ENCODE measurements around the gene SCT.

Gene SCT

DNA sequence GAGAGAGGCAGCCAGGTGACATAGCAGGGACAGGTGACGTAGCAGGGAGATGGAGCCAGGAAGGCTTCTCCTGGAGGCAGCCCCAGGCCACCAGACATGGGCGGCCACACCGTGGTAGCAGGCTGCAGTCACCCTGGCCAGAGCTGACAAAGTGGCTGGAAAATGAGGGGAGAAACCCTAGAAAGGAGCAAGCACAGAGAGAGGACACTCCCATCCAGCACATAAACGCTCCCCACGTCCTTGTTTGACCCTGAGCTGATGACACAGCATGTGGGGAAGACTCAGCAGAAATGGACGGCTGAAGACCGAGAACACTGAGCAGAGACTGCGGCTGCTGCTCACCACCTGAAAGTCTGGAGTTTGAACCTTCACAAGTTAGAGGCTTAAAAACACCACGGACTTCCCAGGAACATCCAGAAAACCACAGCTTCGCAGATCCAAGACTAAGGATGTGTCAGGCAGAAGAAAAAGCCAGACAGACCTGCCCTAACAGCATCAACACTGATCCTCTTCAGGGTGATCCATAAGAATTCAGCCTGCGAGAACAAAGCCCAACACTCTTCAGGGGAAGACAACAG is 38.8 kb upstream of the SCT start:
- no peak for TF ChIP-seq TCF12 (IDR thresholded peaks at IDR 0.05; ENCODE audit: low read depth)

DNA sequence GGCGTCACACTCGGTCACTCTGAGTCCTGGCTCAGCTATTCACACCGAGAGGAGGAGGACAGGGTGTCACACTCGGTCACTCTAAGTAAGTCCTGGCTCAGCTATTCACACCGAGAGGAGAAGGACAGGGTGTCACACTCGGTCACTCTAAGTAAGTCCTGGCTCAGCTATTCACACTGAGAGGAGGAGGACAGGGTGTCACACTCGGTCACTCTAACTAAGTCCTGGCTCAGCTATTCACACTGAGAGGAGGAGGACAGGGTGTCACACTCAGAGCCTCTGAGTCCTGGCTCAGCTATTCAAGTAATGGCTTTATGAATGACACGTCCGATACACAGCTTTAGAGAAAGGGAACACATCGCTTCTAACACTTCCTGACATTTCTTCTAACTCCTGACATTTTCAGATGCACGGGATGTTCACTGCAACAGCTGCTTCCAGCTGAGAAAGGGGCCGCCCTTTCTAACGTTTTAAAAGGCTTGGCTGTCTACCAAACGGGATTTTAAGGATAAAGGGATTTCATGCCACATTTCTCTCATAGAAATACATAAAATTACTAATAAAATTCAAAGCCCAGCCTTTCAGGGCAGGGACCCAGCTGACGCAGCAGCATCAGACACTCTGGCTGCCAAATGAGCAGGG is 38.2 kb upstream of the SCT start:
- TF ChIP-seq ZBTB7A (IDR thresholded peaks at IDR 0.05; ENCODE audit: low read depth) (no peak), TCF12 (IDR thresholded peaks at IDR 0.05; ENCODE audit: low read depth) (no peak)

DNA sequence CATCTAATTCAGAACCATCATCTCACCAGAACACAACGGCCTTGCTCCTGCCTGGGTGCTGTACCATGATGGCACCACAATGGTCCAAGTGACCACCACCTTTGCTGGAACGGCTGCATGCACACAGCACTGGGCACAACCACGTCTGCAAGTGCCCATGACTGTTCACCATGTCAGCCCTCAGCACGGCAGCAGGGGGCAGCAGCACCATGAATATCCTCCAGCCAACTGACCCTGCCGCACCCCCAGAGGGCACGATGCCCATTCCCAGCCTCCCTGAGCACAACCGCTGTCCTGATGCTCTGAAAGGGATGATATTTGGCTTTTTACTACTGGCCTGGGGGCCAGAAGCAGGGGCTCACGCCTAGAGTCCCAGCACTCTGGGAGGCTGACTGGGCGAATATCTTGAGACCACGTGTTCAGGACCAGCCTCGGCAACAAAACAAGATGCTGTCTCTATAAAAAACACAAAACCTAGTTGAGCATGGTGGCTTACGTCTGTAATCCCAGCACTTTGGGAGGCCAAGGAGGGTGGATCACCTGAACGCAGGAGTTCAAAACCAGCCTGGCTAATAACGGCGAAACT is 35.8 kb upstream of the SCT start:
- TF ChIP-seq RAD21 (IDR thresholded peaks at IDR 0.05; ENCODE audit: low read depth) (peak; percentile 82), TAF1 (IDR thresholded peaks at IDR 0.05; ENCODE audit: low read depth) (no peak)
- TF ChIP-seq, protein P1, sequence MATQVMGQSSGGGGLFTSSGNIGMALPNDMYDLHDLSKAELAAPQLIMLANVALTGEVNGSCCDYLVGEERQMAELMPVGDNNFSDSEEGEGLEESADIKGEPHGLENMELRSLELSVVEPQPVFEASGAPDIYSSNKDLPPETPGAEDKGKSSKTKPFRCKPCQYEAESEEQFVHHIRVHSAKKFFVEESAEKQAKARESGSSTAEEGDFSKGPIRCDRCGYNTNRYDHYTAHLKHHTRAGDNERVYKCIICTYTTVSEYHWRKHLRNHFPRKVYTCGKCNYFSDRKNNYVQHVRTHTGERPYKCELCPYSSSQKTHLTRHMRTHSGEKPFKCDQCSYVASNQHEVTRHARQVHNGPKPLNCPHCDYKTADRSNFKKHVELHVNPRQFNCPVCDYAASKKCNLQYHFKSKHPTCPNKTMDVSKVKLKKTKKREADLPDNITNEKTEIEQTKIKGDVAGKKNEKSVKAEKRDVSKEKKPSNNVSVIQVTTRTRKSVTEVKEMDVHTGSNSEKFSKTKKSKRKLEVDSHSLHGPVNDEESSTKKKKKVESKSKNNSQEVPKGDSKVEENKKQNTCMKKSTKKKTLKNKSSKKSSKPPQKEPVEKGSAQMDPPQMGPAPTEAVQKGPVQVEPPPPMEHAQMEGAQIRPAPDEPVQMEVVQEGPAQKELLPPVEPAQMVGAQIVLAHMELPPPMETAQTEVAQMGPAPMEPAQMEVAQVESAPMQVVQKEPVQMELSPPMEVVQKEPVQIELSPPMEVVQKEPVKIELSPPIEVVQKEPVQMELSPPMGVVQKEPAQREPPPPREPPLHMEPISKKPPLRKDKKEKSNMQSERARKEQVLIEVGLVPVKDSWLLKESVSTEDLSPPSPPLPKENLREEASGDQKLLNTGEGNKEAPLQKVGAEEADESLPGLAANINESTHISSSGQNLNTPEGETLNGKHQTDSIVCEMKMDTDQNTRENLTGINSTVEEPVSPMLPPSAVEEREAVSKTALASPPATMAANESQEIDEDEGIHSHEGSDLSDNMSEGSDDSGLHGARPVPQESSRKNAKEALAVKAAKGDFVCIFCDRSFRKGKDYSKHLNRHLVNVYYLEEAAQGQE (IDR thresholded peaks at IDR 0.05; ENCODE audit: low read depth), result no peak

DNA sequence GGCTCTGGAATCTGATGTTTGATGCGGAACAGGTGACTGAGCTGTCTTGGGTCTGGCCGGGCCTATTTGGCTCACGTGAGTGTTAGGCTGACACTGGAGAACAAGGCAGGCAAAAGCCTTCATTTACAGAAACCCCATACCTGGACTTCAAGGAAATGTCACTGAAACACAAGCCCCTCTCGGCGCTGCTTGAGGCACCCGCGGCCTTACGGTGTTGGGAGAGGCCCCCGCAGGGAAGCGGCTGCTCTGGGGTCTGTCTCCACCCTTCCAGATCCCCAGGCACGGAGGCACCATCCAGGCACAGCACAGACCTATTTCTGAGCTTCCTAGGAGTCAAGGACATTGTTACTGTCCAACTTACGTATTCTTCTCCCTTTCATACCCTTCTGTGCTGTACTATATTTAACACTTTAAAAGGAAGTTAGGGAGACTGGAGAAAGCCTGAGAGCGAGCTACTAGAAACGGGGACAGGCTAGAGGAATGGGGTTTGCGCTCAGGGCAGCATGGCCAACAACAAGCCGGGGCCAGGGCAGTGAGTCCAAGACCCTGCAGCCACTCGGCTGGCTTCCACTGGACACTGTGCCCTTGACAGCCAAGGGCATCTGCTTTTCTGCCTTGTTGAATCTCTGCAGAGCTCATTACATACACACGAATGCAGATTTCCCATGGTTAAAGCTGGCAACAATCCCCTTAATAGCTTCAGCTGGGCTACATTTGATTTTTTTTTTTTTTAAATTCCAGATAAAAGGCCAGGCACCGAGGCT is 33.9 kb upstream of the SCT start:
- TF ChIP-seq EGR1 (IDR thresholded peaks at IDR 0.05) (no peak), TEAD4 (IDR thresholded peaks at IDR 0.05) (no peak), TCF12 (IDR thresholded peaks at IDR 0.05; ENCODE audit: low read depth) (no peak), RAD21 (IDR thresholded peaks at IDR 0.05; ENCODE audit: low read depth) (no peak), CREB1 (IDR thresholded peaks at IDR 0.05; ENCODE audit: low read depth) (no peak), TAF1 (IDR thresholded peaks at IDR 0.05; ENCODE audit: low read depth) (no peak), NFIC (IDR thresholded peaks at IDR 0.05) (no peak), CEBPB (IDR thresholded peaks at IDR 0.05) (no peak), YY1 (IDR thresholded peaks at IDR 0.05; ENCODE audit: low read depth) (no peak), ZBTB7A (IDR thresholded peaks at IDR 0.05; ENCODE audit: low read depth) (no peak)
- TF ChIP-seq, protein P1 (IDR thresholded peaks at IDR 0.05; ENCODE audit: low read depth), result no peak

DNA sequence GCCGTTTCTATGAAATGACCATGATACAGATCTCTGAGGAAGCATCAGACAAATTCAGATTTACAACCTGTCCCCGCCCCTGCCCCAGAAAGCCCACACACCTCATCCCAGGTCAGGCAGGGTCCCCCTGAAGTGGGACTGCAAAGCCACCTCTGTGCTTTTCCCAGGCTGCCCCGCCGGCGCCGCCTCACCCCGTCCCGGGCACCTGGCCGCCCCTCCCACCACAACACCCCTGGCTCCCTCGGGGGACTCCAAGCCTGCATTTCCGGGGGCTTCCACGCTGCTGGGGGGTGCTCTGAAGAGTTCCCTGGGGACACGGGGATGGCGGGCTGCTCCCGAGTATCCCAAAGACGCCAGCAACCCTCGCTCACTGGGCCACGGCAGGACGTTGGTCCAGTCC is 33.3 kb upstream of the SCT start:
- TF ChIP-seq RAD21 (IDR thresholded peaks at IDR 0.05; ENCODE audit: low read depth), result no peak
- no peak for TF ChIP-seq EP300 (IDR thresholded peaks at IDR 0.05; ENCODE audit: borderline replicate concordance)
- TF ChIP-seq, protein P2, sequence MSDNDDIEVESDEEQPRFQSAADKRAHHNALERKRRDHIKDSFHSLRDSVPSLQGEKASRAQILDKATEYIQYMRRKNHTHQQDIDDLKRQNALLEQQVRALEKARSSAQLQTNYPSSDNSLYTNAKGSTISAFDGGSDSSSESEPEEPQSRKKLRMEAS (IDR thresholded peaks at IDR 0.05), result no peak
- TF ChIP-seq CREB1 (IDR thresholded peaks at IDR 0.05; ENCODE audit: low read depth), result no peak

DNA sequence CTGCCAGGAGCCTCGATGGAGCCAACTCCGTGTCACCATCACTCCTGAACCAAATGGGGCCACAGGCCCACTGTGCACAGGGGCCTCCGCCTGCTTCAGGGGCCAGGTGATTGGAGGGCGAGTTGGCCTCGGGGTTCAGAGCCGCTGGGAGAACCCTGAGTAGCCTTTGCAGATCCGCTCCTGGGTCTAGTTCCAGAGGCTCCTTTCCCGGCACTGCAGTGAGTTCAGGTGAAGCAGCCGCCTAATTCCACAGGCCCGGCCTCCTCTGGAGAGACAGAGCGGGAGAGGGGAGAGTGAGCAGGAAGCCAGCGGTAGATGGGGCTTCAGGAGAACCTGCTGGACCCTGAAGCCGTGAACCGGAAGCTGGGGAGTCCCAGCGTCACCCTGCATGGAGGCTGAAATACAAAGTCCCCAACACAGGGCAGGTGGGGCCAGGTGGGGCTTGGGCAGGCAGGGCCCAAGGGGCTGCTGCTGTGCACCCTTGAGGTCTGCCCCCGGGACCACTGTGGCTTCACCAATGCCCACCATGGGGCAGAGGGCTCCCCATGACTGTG is 32.6 kb upstream of the SCT start:
- no peak for TF ChIP-seq EGR1 (IDR thresholded peaks at IDR 0.05)
- no peak for TF ChIP-seq EP300 (IDR thresholded peaks at IDR 0.05; ENCODE audit: borderline replicate concordance)
- no peak for TF ChIP-seq YY1 (IDR thresholded peaks at IDR 0.05; ENCODE audit: low read depth)
- TF ChIP-seq TAF1 (IDR thresholded peaks at IDR 0.05; ENCODE audit: low read depth), result no peak
- TF ChIP-seq, protein P2 (IDR thresholded peaks at IDR 0.05), result no peak
- TF ChIP-seq, protein P3, sequence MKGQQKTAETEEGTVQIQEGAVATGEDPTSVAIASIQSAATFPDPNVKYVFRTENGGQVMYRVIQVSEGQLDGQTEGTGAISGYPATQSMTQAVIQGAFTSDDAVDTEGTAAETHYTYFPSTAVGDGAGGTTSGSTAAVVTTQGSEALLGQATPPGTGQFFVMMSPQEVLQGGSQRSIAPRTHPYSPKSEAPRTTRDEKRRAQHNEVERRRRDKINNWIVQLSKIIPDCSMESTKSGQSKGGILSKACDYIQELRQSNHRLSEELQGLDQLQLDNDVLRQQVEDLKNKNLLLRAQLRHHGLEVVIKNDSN (IDR thresholded peaks at IDR 0.05), result no peak
- TF ChIP-seq, protein P1 (IDR thresholded peaks at IDR 0.05; ENCODE audit: low read depth), result no peak
- TF ChIP-seq NFIC (IDR thresholded peaks at IDR 0.05), result no peak
- no peak for TF ChIP-seq ZBTB7A (IDR thresholded peaks at IDR 0.05; ENCODE audit: low read depth)
- no peak for TF ChIP-seq CEBPB (IDR thresholded peaks at IDR 0.05)
- TF ChIP-seq CREB1 (IDR thresholded peaks at IDR 0.05; ENCODE audit: low read depth), result no peak
- TF ChIP-seq FOXM1 (IDR thresholded peaks at IDR 0.05; ENCODE audit: borderline replicate concordance, low read depth), result no peak
- TF ChIP-seq TCF12 (IDR thresholded peaks at IDR 0.05; ENCODE audit: low read depth), result no peak
- TF ChIP-seq TEAD4 (IDR thresholded peaks at IDR 0.05), result no peak
- no peak for TF ChIP-seq RAD21 (IDR thresholded peaks at IDR 0.05; ENCODE audit: low read depth)

All from Ishikawa (cell line).